GM19463 (cell line): Measurements from ENCODE around the gene POU3F3.

Source experiments
- ATAC-seq: cut with Tn5 transposase; IDR thresholded peaks from one replicate; pipeline ENCODE4 v1.9.1; 2021; ENCODE audit warnings: mild to moderate bottlenecking, moderate library complexity; ENCODE audit not compliant: unreplicated experiment

POU3F3 gene

GRCh38 chr2:104853534-104854497, at the start of gene POU3F3:
Gene POU3F3 (plus strand): TSS chr2:104854115. CDS start chr2:104855511, 1,396 bp downstream.
- ATAC-seq, result no peak

GRCh38 chr2:104804148-104804890, 49.6 kb upstream of the POU3F3 start:
- no peak for ATAC-seq

GRCh38 chr2:104812286-104812685, 41.6 kb upstream of the POU3F3 start:
- no peak for ATAC-seq

- no peak for ATAC-seq
Measured at GRCh38 chr2:104816143-104816542, 37.8 kb upstream of the POU3F3 start.

- ATAC-seq, result no peak
Measured at GRCh38 chr2:104818264-104818663, 35.7 kb upstream of the POU3F3 start.

GRCh38 chr2:104820126-104820525, 33.8 kb upstream of the POU3F3 start:
- ATAC-seq, result no peak

- no peak for ATAC-seq
Measured at GRCh38 chr2:104825124-104825865, 28.6 kb upstream of the POU3F3 start.

GRCh38 chr2:104826016-104826415, 27.9 kb upstream of the POU3F3 start:
- no peak for ATAC-seq

- ATAC-seq, result no peak
Measured at GRCh38 chr2:104831742-104832141, 22.2 kb upstream of the POU3F3 start.

GRCh38 chr2:104834431-104835153, 19.3 kb upstream of the POU3F3 start:
- ATAC-seq, result no peak

GRCh38 chr2:104836265-104836664, 17.6 kb upstream of the POU3F3 start:
- ATAC-seq, result no peak

GRCh38 chr2:104836841-104837240, 17.1 kb upstream of the POU3F3 start:
- no peak for ATAC-seq

- no peak for ATAC-seq
Measured at GRCh38 chr2:104840156-104840555, 13.8 kb upstream of the POU3F3 start.

GRCh38 chr2:104840893-104841585, 12.9 kb upstream of the POU3F3 start:
- no peak for ATAC-seq

GRCh38 chr2:104841744-104842143, 12.2 kb upstream of the POU3F3 start:
- ATAC-seq, result no peak

GRCh38 chr2:104844807-104845551, 8.9 kb upstream of the POU3F3 start:
- ATAC-seq, result no peak

- ATAC-seq, result no peak
Measured at GRCh38 chr2:104845552-104845931, 8.4 kb upstream of the POU3F3 start.

GRCh38 chr2:104845946-104846785, 7.7 kb upstream of the POU3F3 start:
- no peak for ATAC-seq
